Stimulated activated CD4-positive, alpha-beta T cell treated with anti-CD3 and anti-CD28 coated beads, Interleukin-15, amount 100 ng/mL, for 1 hour (primary cell): ENCODE measurements around the gene FAM184A.
"Not testable (repeated sequence)": the region's sequence is repeated elsewhere in the genome, so short reads cannot be mapped to it uniquely, and the experiment has no call there.

Experiments used
- DNase-seq, 2 donors: peaks; one replicate each; pipeline ENCODE4 v3.0.0-alpha.2; 2020; ENCODE audit warnings: low read depth in 1 of 2, low spot score in 1 of 2

Gene FAM184A

GRCh38 chr6:119102901-119103300 is 24.4 kb upstream of the FAM184A start:
- no peak for DNase-seq

- no peak for DNase-seq
Measured at GRCh38 chr6:119100115-119100514, 21.7 kb upstream of the FAM184A start.

GRCh38 chr6:119097815-119098361 is 19.4 kb upstream of the FAM184A start:
- not testable (repeated sequence) for DNase-seq

- DNase-seq = no peak
Measured at GRCh38 chr6:119096721-119097565, 18.5 kb upstream of the FAM184A start.

- no peak for DNase-seq
Measured at GRCh38 chr6:119090256-119090655, 11.8 kb upstream of the FAM184A start.

- DNase-seq = no peak
Measured at GRCh38 chr6:119084784-119085183, 6.3 kb upstream of the FAM184A start.

GRCh38 chr6:119083007-119083406 is 4.5 kb upstream of the FAM184A start:
- DNase-seq = no peak

GRCh38 chr6:119079283-119079809 is 882 bp upstream of the FAM184A start:
- no peak for DNase-seq

GRCh38 chr6:119077643-119078375 is 655 bp downstream of the FAM184A start:
- peak; percentile 10 to 37 for DNase-seq

- DNase-seq = no peak
Measured at GRCh38 chr6:119077391-119077642, 1.1 kb downstream of the FAM184A start.

GRCh38 chr6:119076576-119077390 is 1.7 kb downstream of the FAM184A start:
- DNase-seq = no peak

- no peak for DNase-seq
Measured at GRCh38 chr6:119076173-119076572, 2.3 kb downstream of the FAM184A start.

GRCh38 chr6:119075200-119075981 is 3.1 kb downstream of the FAM184A start:
- DNase-seq = no peak

GRCh38 chr6:119073307-119074051 is 5.0 kb downstream of the FAM184A start:
- DNase-seq = no peak

GRCh38 chr6:119071576-119071975 is 6.9 kb downstream of the FAM184A start:
- DNase-seq = no peak

- DNase-seq = no peak
Measured at GRCh38 chr6:119067091-119067490, 11.4 kb downstream of the FAM184A start.

- no peak for DNase-seq
Measured at GRCh38 chr6:119066517-119066916, 11.9 kb downstream of the FAM184A start.

GRCh38 chr6:119065955-119066354 is 12.5 kb downstream of the FAM184A start:
- no peak for DNase-seq

- no peak for DNase-seq
Measured at GRCh38 chr6:119065382-119065781, 13.1 kb downstream of the FAM184A start.

- no peak for DNase-seq
Measured at GRCh38 chr6:119063491-119063890, 15.0 kb downstream of the FAM184A start.
